H9 (cell line): ENCODE results near the gene CHST14. TPM values are rescaled to one million over a fixed set of nuclear protein-coding genes. Genes with fewer than 3 reads are reported as not detected.

Source experiments
- DNase-seq: peaks from one replicate; pipeline ENCODE4 v3.0.0-alpha.2; 2017
- H2AFZ ChIP-seq: one replicate; pipeline ENCODE4 v1.6.1; 2013; ENCODE audit warnings: mild to moderate bottlenecking, low read length, control low read depth, moderate library complexity
- H2AK5ac ChIP-seq: 2 replicates; pipeline ENCODE4 v1.6.1; 2013; ENCODE audit warnings: low read length, control low read depth, mixed read lengths; ENCODE audit not compliant: insufficient read length
- H2BK120ac ChIP-seq: one replicate; pipeline ENCODE4 v1.6.1; 2013; ENCODE audit warnings: low read depth, mild to moderate bottlenecking, low read length, control low read depth, inconsistent platforms; ENCODE audit not compliant: poor library complexity, severe bottlenecking
- H2BK12ac ChIP-seq: 2 replicates; pipeline ENCODE4 v1.6.1; 2013; ENCODE audit warnings: low read length, control low read depth, mixed read lengths, low read depth; ENCODE audit not compliant: insufficient read length
- H2BK15ac ChIP-seq: 2 replicates; pipeline ENCODE4 v1.6.1; 2013; ENCODE audit warnings: low read depth, low read length, control low read depth
- H2BK20ac ChIP-seq: one replicate; pipeline ENCODE4 v1.6.1; 2013; ENCODE audit warnings: low read depth, mild to moderate bottlenecking, low read length, control low read depth, inconsistent platforms; ENCODE audit not compliant: poor library complexity, severe bottlenecking
- H2BK5ac ChIP-seq: 2 replicates; pipeline ENCODE4 v1.6.1; 2013; ENCODE audit warnings: low read length, control low read depth, mixed read lengths; ENCODE audit not compliant: insufficient read length
- H3K14ac ChIP-seq: 2 replicates; pipeline ENCODE4 v1.6.1; 2013; ENCODE audit warnings: low read length, control low read depth; ENCODE audit not compliant: insufficient read depth
- H3K18ac ChIP-seq: 2 replicates; pipeline ENCODE4 v1.6.1; 2013; ENCODE audit warnings: low read depth, mild to moderate bottlenecking, mixed read lengths, low read length, control low read depth; ENCODE audit not compliant: insufficient read length
- H3K23ac ChIP-seq: 2 replicates; pipeline ENCODE4 v1.6.1; 2013; ENCODE audit warnings: low read length, control low read depth, mixed read lengths, low read depth; ENCODE audit not compliant: insufficient read length
- H3K23me2 ChIP-seq: 2 replicates; pipeline ENCODE4 v1.6.1; 2013; ENCODE audit warnings: low read depth, mild to moderate bottlenecking, mixed read lengths, low read length, control low read depth; ENCODE audit not compliant: insufficient read length, poor library complexity, severe bottlenecking
- H3K27ac ChIP-seq: 2 replicates; pipeline ENCODE4 v1.5.1; 2013; ENCODE audit warnings: low read length, control low read depth, mixed read lengths, low read depth; ENCODE audit not compliant: insufficient read length
- H3K27me3 ChIP-seq: 2 replicates; pipeline ENCODE4 v1.6.1; 2013; ENCODE audit warnings: low read length, control low read depth, inconsistent platforms; ENCODE audit not compliant: insufficient read depth
- H3K4ac ChIP-seq: 2 replicates; pipeline ENCODE4 v1.6.1; 2013; ENCODE audit warnings: low read depth, mild to moderate bottlenecking, control low read depth, inconsistent platforms, low read length, moderate library complexity
- H3K4me1 ChIP-seq: 2 replicates; pipeline ENCODE4 v1.6.1; 2013; ENCODE audit warnings: low read length, control low read depth, inconsistent platforms; ENCODE audit not compliant: insufficient read depth
- H3K4me2 ChIP-seq: 2 replicates; pipeline ENCODE4 v1.6.1; 2013; ENCODE audit warnings: low read length, control low read depth, mixed read lengths; ENCODE audit not compliant: insufficient read length, insufficient read depth
- H3K56ac ChIP-seq: 2 replicates; pipeline ENCODE4 v1.6.1; 2013; ENCODE audit warnings: low read depth, mild to moderate bottlenecking, mixed read lengths, low read length, control low read depth; ENCODE audit not compliant: insufficient read length
- H3K79me1 ChIP-seq: 2 replicates; pipeline ENCODE4 v1.6.1; 2013; ENCODE audit warnings: low read depth, mild to moderate bottlenecking, moderate library complexity, low read length, control low read depth, inconsistent platforms; ENCODE audit not compliant: insufficient read depth, poor library complexity, severe bottlenecking
- H3K79me2 ChIP-seq: 2 replicates; pipeline ENCODE4 v1.6.1; 2013; ENCODE audit warnings: low read length, control low read depth, inconsistent platforms; ENCODE audit not compliant: insufficient read depth
- H3K9ac ChIP-seq: 2 replicates; pipeline ENCODE4 v1.6.1; 2013; ENCODE audit warnings: low read length, control low read depth, mixed read lengths; ENCODE audit not compliant: insufficient read length; ENCODE audit errors: extremely low read depth
- H3K9me3 ChIP-seq: one replicate; pipeline ENCODE4 v1.6.1; 2013; ENCODE audit warnings: low read depth, low read length, inconsistent platforms; ENCODE audit not compliant: control insufficient read depth
- H3T11ph ChIP-seq: one replicate; pipeline ENCODE4 v1.6.1; 2013; ENCODE audit warnings: mild to moderate bottlenecking, low read length, control low read depth, inconsistent platforms
- H4K20me1 ChIP-seq: one replicate; pipeline ENCODE4 v1.6.1; 2013; ENCODE audit not compliant: control insufficient read depth, insufficient read length, insufficient read depth
- H4K5ac ChIP-seq: 2 replicates; pipeline ENCODE4 v1.6.1; 2013; ENCODE audit warnings: low read depth, mild to moderate bottlenecking, mixed read lengths, low read length, control low read depth; ENCODE audit not compliant: insufficient read length
- H4K8ac ChIP-seq: replicated peaks from 2 replicates; pipeline ENCODE4 v1.6.1; 2013; ENCODE audit warnings: low read length, control low read depth, mixed read lengths, low read depth; ENCODE audit not compliant: insufficient read length
- H4K91ac ChIP-seq: 2 replicates; pipeline ENCODE4 v1.6.1; 2013; ENCODE audit warnings: low read depth, mild to moderate bottlenecking, moderate library complexity, mixed read lengths, low read length, control low read depth; ENCODE audit not compliant: insufficient read length
- H3K27ac Mint-ChIP-seq, 3 experiments: 2 replicates in 2 of 3; 3 replicates in 1 of 3; pipeline ENCODE4 v1.8.0; 2020 to 2021; ENCODE audit warnings: mixed read lengths in 3 of 3, mild to moderate bottlenecking in 1 of 3, moderate library complexity in 1 of 3
- H3K27me3 Mint-ChIP-seq: 2 replicates; pipeline ENCODE4 v1.8.0; 2021; ENCODE audit warnings: low read depth, mild to moderate bottlenecking, moderate library complexity, mixed read lengths
- H3K36me3 Mint-ChIP-seq, 3 experiments: 2 replicates in 2 of 3; 3 replicates in 1 of 3; pipeline ENCODE4 v1.8.0; 2020 to 2021; ENCODE audit warnings: low read depth in 3 of 3, mixed read lengths in 3 of 3; ENCODE audit not compliant: insufficient read depth in 1 of 3
- H3K4me1 Mint-ChIP-seq, 2 experiments: 2 replicates each; pipeline ENCODE4 v1.8.0; 2020; ENCODE audit warnings: mixed read lengths in 2 of 2
- H3K4me3 Mint-ChIP-seq, 2 experiments: 2 replicates in 1 of 2; 3 replicates in 1 of 2; pipeline ENCODE4 v1.8.0; 2020 to 2021; ENCODE audit warnings: mild to moderate bottlenecking in 2 of 2, mixed read lengths in 2 of 2, moderate library complexity in 1 of 2
- H3K9me3 Mint-ChIP-seq, 2 experiments: 2 replicates in 1 of 2; 3 replicates in 1 of 2; pipeline ENCODE4 v1.8.0; 2020; ENCODE audit warnings: mild to moderate bottlenecking in 2 of 2, mixed read lengths in 2 of 2, moderate library complexity in 1 of 2
- CTCF ChIP-seq: fragments of 200-600 bp; sonication (generic); conservative IDR thresholded peaks from 3 replicates; pipeline ENCODE4 v1.8.0; 2021; ENCODE audit warnings: antibody characterized with exemption, mild to moderate bottlenecking
- WGBS: extraction: QIAGEN DNeasy Blood & Tissue Kit; methylation state at CpG from one replicate; pipeline ENCODE4 v1.1.7; 2013; ENCODE audit warnings: missing lambda C conversion rate, low lambda C conversion rate, mixed read lengths; ENCODE audit not compliant: insufficient read length; ENCODE audit errors: extremely low coverage; 5-methylcytosine and 5-hydroxymethylcytosine counted together
- total RNA-seq: library from RNA; stranded (reverse); gene quantifications from 2 replicates; pipeline ENCODE4 v1.2.1, GENCODE V29; 2021

Gene CHST14
- total RNA-seq, 1 experiment from 2014 or later: 25.7 TPM

- no peak overlapping the region for H2BK5ac ChIP-seq
- WGBS: no CpG with 5 or more reads among the region's 36 CpGs
- Mint-ChIP-seq H3K4me3 (no peak overlapping the region), H3K4me1 (no peaks in the 10 kb centered on the region), H3K27me3 (no peaks in the 10 kb centered on the region; the same call in none of the 2 replicates), H3K9me3 (no peaks in the 10 kb centered on the region), H3K27ac (no peak overlapping the region), H3K36me3 (no peaks in the 10 kb centered on the region; a peak in 1 of 7 replicates)
- no peak overlapping the region for H3K56ac ChIP-seq
- H2AFZ ChIP-seq: no peak overlapping the region
- H3K23ac ChIP-seq: no peak overlapping the region
- H2BK20ac ChIP-seq: no peak overlapping the region
- H3K9ac ChIP-seq: no peak overlapping the region
- no peaks in the 10 kb centered on the region for H3K79me2 ChIP-seq
- H4K8ac ChIP-seq: no peak overlapping the region
- no peak overlapping the region for H3K14ac ChIP-seq
- no peak overlapping the region for H3K4me2 ChIP-seq
- no peak overlapping the region for H2BK12ac ChIP-seq
- H3K4ac ChIP-seq: no peak overlapping the region
- no peaks in the 10 kb centered on the region for H3K27me3 ChIP-seq
- H3K79me1 ChIP-seq: no peaks in the 10 kb centered on the region
- no peaks in the 10 kb centered on the region for H3K23me2 ChIP-seq
- H2BK120ac ChIP-seq: no peak overlapping the region
- H3K27ac ChIP-seq: no peak overlapping the region
- no peak overlapping the region for H2BK15ac ChIP-seq
- H4K91ac ChIP-seq: no peak overlapping the region
- H3T11ph ChIP-seq: no peak overlapping the region
- no peak overlapping the region for H3K18ac ChIP-seq
- no peaks in the 10 kb centered on the region for H3K4me1 ChIP-seq
- no peak overlapping the region for H4K5ac ChIP-seq
- H4K20me1 ChIP-seq: no peaks in the 10 kb centered on the region
- no peak for DNase-seq
- H2AK5ac ChIP-seq: no peak overlapping the region
- no peaks in the 10 kb centered on the region for H3K9me3 ChIP-seq
- TF ChIP-seq CTCF: no peak
These were observed 15.4 kb downstream of the CHST14 start for GRCh38 chr15:40486066-40486770.
